ENCODE data around the gene GARIN1A.

Gene GARIN1A

DNA sequence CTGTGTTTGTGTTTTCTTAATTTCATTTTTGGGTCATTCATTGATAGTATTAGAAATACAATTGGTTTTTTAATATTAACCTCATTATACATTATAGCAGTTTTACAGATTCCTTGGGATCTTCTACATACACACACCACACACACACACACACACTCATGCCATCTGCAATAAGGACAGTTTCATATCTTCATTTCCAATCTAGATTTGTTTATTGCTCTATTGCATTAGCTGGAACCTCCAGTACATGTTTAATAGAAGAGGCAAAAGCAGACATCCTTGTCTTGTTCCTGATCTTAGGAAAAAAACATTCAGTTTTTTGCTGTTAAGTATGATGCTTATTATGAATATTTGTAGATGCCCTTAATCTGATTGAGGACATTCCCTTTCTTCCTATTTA lies 49.3 kb downstream of the GARIN1A start:
- DNase-seq = no peak
